Fibroblast of the aortic adventitia (primary cell): Measurements from ENCODE around the gene IL16. TPM values are rescaled to one million over a fixed set of nuclear protein-coding genes. Genes with fewer than 3 reads are reported as not detected.

ENCODE experiments used
- DNase-seq: peaks from one replicate; pipeline ENCODE4 v3.0.0-alpha.2; 2010; ENCODE audit warnings: low read depth
- H3K4me3 ChIP-seq: 2 replicates; pipeline ENCODE4 v1.5.1; 2011; ENCODE audit warnings: low read depth, mild to moderate bottlenecking, control low read depth, low read length, moderate library complexity
- CTCF ChIP-seq: IDR thresholded peaks from 2 replicates; pipeline ENCODE4 v1.5.1; 2011; ENCODE audit warnings: mild to moderate bottlenecking, low read length, control low read depth, inconsistent platforms; ENCODE audit not compliant: insufficient read depth
- total RNA-seq: library from RNA; depleted of rRNA; stranded (reverse); fragments of >200 nt; gene quantifications from 2 replicates; pipeline ENCODE4 v1.2.3, GENCODE V29; 2012; ENCODE audit warnings: low replicate concordance

Gene IL16
- total RNA-seq, 1 donor, result 1.4 TPM

DNA sequence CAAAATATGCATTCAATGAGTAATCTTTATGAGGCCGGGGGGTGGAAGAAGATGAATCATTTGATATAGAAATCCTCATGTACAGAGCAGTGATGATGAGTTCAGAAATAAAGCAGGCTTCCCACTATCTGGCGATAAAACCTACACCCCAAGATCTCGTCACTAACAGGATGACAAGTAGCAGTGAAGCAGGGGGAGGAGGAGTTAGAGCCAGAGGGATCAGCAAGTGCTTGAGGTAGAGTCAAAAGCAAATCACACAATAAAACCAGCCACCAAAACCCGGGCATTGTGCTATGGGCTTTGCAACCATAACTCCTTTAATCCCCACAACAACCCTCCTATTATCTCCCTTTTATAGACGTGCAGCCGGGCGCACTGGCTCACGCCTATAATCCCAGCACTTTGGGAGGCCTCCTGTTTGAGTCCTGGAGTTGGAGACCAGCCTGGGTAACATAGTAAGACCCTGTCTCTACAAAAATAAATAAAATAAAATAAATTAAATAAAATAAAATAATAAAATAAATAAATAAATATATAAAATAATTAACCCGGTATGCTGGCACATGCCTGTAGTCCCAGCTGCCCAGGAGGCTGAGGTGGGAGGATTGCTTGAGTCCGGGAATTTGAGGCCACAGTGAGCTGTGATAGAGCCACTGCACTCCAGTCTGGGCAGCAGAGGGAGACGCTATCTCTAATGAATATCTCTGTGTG is 74.3 kb downstream of the IL16 start:
- no peak overlapping the region for H3K4me3 ChIP-seq
- peak; percentile 12 for DNase-seq
- no peak for TF ChIP-seq CTCF

- DNase-seq, result no peak
- H3K4me3 ChIP-seq, result no peak overlapping the region
- no peak for TF ChIP-seq CTCF
Measured at GRCh38 chr15:81271761-81272644, 75.3 kb downstream of the IL16 start.

GRCh38 chr15:81273200-81273599 is 76.5 kb downstream of the IL16 start:
- DNase-seq, result no peak
- TF ChIP-seq CTCF, result no peak
- no peak overlapping the region for H3K4me3 ChIP-seq

DNA sequence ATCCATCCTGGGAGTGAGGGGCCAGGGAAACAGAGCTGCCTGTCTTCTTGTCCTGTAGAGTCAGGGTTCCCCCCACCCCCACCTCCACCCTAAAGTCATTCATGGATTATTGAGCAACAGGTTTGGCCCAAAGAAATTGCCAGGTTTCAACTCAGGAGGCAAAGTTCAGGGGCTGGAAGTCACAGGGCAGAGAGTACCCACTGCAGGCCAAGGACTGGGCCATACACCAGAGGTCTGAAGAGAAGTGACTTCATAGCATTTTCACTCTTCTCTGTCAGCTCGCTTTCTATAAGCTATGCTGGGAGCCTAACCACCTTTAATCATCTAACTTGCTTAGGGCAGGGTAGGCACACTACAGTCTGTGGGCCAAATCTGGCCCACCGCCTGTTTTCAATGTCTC is 77.2 kb downstream of the IL16 start:
- TF ChIP-seq CTCF, result no peak

DNA sequence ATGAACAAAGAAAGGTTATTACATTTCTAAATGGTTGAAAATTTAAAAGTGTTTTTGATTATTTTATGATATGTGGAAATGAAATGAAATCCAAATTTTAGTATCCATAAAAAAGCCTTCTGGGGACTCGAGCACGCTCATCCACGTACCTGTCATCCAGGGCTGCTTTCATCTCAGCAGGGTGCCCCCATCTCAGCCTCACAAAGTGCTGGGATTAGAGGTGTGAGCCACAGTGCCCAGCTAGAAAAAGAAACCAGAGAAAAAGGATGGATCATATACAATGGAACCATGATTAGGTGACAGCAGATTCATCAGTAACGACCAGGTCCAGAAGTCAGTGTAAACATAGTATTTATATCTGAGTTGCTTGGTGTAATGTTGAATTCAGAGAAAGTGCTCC is 77.6 kb downstream of the IL16 start:
- no peak overlapping the region for H3K4me3 ChIP-seq
- TF ChIP-seq CTCF, result no peak
- DNase-seq, result no peak

More for the DNA sequence above, 77.2 kb downstream of the IL16 start:
- no peak for DNase-seq
- no peak overlapping the region for H3K4me3 ChIP-seq

DNA sequence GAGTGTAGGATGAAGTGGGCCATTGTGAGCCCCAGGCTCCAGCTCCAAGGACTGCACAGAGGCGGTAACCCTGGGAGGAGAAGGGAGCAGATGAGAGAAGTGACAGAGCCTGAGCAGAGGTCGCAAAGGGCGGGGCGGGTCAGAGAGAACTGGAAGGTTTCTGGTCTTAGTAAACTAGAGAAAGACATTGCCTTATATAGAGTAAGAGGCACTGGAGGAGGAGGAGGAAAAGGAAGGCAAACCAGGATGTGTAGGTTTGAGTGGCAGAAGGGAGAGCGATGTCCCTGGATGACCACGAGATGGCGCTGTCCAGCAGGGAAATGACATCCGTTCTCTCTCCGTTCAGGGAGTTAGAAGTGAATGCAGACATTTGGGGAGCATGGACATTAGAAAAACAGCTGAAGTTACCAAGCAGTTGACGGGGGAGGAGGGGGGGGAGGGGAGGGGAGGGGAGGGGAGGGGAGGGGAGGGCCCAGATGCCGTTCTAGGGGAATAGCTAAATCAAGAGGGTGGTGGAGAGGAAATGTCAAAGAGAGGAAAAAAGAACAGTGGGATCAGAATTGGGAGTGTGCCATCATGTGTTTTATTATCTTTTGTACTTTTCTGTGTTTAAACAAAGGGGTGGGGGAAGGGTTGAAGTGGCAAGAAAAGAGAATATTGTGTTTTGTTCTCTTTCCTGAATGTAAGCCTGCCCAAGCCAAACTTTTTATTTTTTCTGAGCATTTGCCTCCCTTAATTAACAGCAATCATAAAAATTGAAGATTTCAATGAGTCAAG is 78.4 kb downstream of the IL16 start:
- H3K4me3 ChIP-seq, result no peak overlapping the region
- DNase-seq, result peak; percentile 89
- peak; percentile 93 for TF ChIP-seq CTCF
